ENCODE results near the gene TMEM145. TPM values are rescaled to one million over a fixed set of nuclear protein-coding genes. Genes with fewer than 3 reads are reported as not detected.

The TMEM145 gene
- total RNA-seq, 2 experiments from 2014 or later: 0.54 to 0.94 TPM

DNA sequence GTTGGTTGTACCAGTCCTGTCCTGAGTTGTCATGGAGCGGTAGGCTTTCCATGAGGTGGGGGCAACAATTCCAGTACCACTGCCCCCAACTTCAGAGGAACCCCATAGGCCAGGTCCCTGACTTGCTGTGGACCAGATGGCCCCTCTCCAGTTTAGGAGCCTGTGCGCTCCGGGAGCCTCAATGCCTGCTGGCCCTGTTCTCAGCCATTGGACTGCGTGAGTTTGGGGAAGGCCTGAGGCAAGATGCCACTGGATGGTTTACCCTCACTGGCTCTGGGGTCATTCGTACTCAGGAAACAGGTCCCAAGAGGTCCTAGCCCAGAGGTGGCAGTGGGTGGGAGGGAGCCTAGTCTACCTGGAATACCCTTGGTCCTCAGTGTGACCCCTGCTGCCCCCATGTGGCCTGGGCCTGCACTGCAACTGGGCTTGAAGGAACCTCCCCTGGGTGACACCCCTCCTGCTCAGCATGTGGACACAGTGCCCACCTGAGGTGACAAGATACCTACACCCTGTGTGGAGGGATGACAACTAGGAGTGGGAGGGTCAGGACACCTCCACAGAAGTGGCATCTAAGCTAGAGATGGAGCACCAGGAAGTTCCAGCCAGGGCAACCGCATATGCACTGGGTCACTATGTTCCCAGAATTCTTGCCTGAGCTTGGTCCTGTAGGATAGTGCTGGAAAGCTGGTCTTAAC is 17.1 kb upstream of the TMEM145 start:
- H3K27me3 Mint-ChIP-seq: no peaks in the 10 kb centered on the region
- H3K27ac Mint-ChIP-seq: peak overlapping the region; percentile 51
- H3K4me3 Mint-ChIP-seq: no peak overlapping the region
- peaks cover 16% of the 10 kb centered on the region for H3K36me3 Mint-ChIP-seq
- POLR2A ChIA-PET: interaction anchor here (1.1 kb wide), 1 partner anchor 28 kb away, joined by 3 read pairs; no protein-coding TSS in a partner anchor
- H3K9me3 Mint-ChIP-seq: no peaks in the 10 kb centered on the region
- DNase-seq (peak; percentile 93), ATAC-seq (ENCODE audit: low read depth) (peak; percentile 74)
- peaks cover 5% of the 10 kb centered on the region for H3K4me1 Mint-ChIP-seq

GRCh38 chr19:42297039-42297438 is 16.1 kb upstream of the TMEM145 start:
- no peak for ATAC-seq (ENCODE audit: low read depth)

DNA sequence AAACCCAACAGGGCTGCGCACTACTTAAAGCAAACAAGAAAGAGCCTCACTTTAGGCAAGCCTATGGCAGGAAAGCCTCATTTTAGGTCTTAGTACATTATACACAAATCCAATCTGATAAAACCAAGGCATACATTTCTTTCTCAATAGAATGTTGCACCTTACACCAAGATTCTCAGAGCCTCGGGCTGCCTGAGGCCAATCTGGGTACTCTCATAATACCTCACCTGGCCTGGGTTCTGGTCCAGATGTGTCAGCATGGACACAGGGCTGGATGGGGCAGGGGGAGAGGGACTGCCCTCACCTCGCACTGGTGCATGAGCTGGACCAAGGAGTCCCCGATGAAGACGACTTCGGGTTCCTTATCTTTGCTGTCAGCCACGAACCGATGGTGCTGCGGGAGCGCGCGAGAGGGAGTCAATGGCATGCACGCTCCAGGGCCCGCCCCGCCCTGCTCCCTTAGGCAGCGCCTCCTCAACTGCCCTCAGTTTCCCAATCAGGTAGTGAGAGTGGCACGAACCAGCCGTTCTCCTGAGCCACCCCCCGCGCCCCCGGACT is 11.4 kb upstream of the TMEM145 start, which contains the start of gene PRR19:
Gene PRR19, plus strand, starts transcription at position 487 of the 558 bp plus-strand sequence. CDS start 7,453 bp downstream, outside the sequence.
- H3K4me1 Mint-ChIP-seq: peaks cover 21% of the 10 kb centered on the region
- H3K36me3 Mint-ChIP-seq: peaks cover 6% of the 10 kb centered on the region
- POLR2A ChIA-PET: interaction anchor here (0.7 to 1.6 kb wide), 6 partner anchors 12 to 179 kb away, joined by 3 to 5 read pairs (median 4); partner anchors contain the start of gene TMEM145
- no peak for DNase-seq
- peak within 1 kb of the TSS; percentile 91 for H3K4me3 Mint-ChIP-seq
- H3K27ac Mint-ChIP-seq: peak within 1 kb of the TSS; percentile 86
- ATAC-seq (ENCODE audit: low read depth): peak; percentile 27
- H3K9me3 Mint-ChIP-seq: no peaks in the 10 kb centered on the region
- no peaks in the 10 kb centered on the region for H3K27me3 Mint-ChIP-seq

More at GRCh38 chr19:42297039-42297438, 16.1 kb upstream of the TMEM145 start:
- POLR2A ChIA-PET: no interaction called here
- Mint-ChIP-seq H3K27ac (no peak overlapping the region), H3K27me3 (no peaks in the 10 kb centered on the region), H3K4me1 (peaks cover 11% of the 10 kb centered on the region), H3K4me3 (no peak overlapping the region), H3K9me3 (no peaks in the 10 kb centered on the region), H3K36me3 (peaks cover 12% of the 10 kb centered on the region)
- DNase-seq: no peak

DNA sequence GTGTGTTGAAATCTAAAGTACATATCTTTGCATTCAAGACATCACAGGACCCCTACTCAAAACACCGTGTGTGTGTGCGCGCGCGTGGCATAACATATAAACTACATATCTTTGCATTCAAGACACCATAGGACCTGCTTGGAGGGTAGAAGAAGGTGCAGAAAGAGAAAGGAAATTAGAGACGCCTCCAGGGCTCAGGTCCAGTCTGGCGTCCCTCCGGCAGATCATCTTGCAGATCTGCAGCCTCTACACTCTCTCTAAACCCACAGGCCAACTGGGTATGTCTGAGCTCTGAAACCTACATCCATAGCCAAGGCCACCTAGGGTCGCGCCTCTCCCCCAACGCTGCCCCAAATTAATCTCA is 10.0 kb upstream of the TMEM145 start:
- no peaks in the 10 kb centered on the region for H3K9me3 Mint-ChIP-seq
- POLR2A ChIA-PET: interaction anchor here (1.0 to 1.3 kb wide), 4 partner anchors 18 to 180 kb away, joined by 3 to 5 read pairs (median 4); no protein-coding TSS in a partner anchor
- H3K4me1 Mint-ChIP-seq: peaks cover 21% of the 10 kb centered on the region
- peak overlapping the region; percentile 86 for H3K27ac Mint-ChIP-seq
- peak overlapping the region; percentile 91 for H3K4me3 Mint-ChIP-seq
- ATAC-seq (ENCODE audit: low read depth) (no peak), DNase-seq (no peak)
- H3K36me3 Mint-ChIP-seq: peaks cover 4% of the 10 kb centered on the region
- H3K27me3 Mint-ChIP-seq: no peaks in the 10 kb centered on the region

DNA sequence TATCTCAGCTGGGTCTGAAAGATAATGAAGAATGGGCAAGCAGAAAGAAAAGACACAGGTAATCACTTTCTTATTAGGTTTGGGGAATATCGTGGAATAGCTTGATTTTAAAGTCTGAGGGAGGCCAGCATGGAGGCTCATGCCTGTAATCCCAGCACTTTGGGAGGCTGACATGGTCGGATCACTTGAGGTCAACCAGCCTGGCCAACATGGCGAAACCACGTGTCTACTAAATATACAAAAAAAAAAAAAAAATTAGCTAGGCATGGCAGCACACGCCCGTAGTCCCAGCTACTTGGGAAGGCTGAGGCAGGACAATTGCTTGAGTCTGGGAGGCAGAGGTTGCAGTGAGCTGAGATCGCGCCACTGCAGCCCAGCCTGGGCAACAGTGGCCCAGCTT is 9.2 kb upstream of the TMEM145 start:
- Mint-ChIP-seq H3K27me3 (no peaks in the 10 kb centered on the region), H3K27ac (no peak overlapping the region), H3K36me3 (peaks cover 4% of the 10 kb centered on the region), H3K4me3 (no peak overlapping the region), H3K4me1 (peaks cover 21% of the 10 kb centered on the region), H3K9me3 (no peaks in the 10 kb centered on the region)
- no peak for ATAC-seq (ENCODE audit: low read depth)
- DNase-seq: no peak
- POLR2A ChIA-PET: no interaction called here

DNA sequence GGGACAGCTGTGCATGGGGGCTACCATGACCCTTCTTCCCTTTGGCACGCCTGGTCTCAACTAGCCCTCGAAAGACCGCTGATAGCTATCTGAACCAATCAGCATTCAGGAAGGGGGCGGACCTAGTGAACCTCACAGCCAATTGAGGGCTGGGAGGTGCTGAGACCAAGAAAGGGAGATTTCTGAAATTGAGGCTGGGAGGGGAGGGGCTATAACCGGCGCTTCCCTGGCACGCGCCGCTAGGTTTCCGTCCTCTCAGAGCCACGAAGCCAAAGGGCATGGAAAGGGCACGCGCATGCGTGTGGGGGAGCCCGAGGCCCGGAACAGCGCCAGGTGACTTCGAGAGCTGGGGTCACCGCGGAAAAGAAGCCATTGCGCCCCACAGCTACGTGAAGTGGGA is 6.5 kb upstream of the TMEM145 start:
- peaks cover 14% of the 10 kb centered on the region for H3K4me1 Mint-ChIP-seq
- no peak for ATAC-seq (ENCODE audit: low read depth)
- H3K27me3 Mint-ChIP-seq: peaks cover 9% of the 10 kb centered on the region
- no peaks in the 10 kb centered on the region for H3K36me3 Mint-ChIP-seq
- POLR2A ChIA-PET: no interaction called here
- H3K9me3 Mint-ChIP-seq: no peaks in the 10 kb centered on the region
- no peak overlapping the region for H3K27ac Mint-ChIP-seq
- DNase-seq: no peak
- H3K4me3 Mint-ChIP-seq: no peak overlapping the region

DNA sequence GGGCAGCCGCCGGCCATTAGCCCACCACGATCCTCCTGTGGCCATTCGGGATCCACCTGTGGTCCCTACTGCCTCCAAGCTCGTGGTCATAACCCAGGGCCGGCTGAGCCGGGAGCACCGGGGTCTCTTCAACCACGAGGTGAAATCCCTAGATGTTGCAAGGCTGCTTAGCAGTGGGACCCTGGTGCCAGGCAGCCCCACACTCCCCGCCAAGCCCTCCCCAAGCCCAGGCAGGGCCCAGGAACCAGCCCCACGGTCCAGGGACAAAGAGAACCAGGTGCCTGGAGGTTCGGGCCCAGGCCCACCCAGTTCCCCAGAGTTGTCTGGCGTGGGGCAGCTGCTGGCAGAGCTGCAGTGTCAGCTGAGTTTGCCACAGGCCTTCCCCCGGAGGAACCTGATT is 3.4 kb upstream of the TMEM145 start:
- Mint-ChIP-seq H3K4me1 (peaks cover 12% of the 10 kb centered on the region), H3K27ac (no peak overlapping the region), H3K27me3 (peaks cover 33% of the 10 kb centered on the region), H3K36me3 (no peaks in the 10 kb centered on the region), H3K9me3 (no peaks in the 10 kb centered on the region), H3K4me3 (no peak overlapping the region)
- POLR2A ChIA-PET: no interaction called here
- DNase-seq (no peak), ATAC-seq (ENCODE audit: low read depth) (no peak)

DNA sequence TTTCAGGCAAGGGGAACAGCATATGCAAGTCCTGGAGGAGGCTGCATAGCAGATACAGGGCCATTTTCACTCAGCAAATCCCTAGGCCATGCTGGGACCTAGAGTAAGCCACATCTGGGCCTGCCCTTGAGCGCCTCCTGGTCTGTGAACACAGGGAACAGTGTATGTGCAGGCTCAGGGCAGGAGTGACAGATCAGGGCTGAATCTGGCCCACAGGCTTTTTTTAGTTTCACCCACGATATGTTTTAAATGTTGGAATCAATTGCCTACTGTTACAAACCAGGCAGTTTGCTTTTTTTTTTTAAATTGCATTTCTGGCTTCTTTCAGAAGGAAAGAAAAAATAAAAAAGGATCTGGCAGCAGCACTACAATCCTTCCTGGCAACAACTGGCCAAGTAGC is 1.5 kb upstream of the TMEM145 start:
- no peaks in the 10 kb centered on the region for H3K9me3 Mint-ChIP-seq
- no peak overlapping the region for H3K4me3 Mint-ChIP-seq
- H3K4me1 Mint-ChIP-seq: peaks cover 14% of the 10 kb centered on the region
- ATAC-seq (ENCODE audit: low read depth): no peak
- H3K27ac Mint-ChIP-seq: no peak overlapping the region
- DNase-seq: no peak
- no peaks in the 10 kb centered on the region for H3K36me3 Mint-ChIP-seq
- peaks cover 43% of the 10 kb centered on the region for H3K27me3 Mint-ChIP-seq
- POLR2A ChIA-PET: no interaction called here

GRCh38 chr19:42312370-42312769 is 739 bp upstream of the TMEM145 start:
- DNase-seq: no peak
- POLR2A ChIA-PET: no interaction called here
- no peak for ATAC-seq (ENCODE audit: low read depth)
- peaks cover 20% of the 10 kb centered on the region for H3K4me1 Mint-ChIP-seq
- no peaks in the 10 kb centered on the region for H3K36me3 Mint-ChIP-seq
- no peak overlapping the region for H3K27ac Mint-ChIP-seq
- peaks cover 43% of the 10 kb centered on the region for H3K27me3 Mint-ChIP-seq
- peak overlapping the region; percentile 78 for H3K4me3 Mint-ChIP-seq
- H3K9me3 Mint-ChIP-seq: no peaks in the 10 kb centered on the region

DNA sequence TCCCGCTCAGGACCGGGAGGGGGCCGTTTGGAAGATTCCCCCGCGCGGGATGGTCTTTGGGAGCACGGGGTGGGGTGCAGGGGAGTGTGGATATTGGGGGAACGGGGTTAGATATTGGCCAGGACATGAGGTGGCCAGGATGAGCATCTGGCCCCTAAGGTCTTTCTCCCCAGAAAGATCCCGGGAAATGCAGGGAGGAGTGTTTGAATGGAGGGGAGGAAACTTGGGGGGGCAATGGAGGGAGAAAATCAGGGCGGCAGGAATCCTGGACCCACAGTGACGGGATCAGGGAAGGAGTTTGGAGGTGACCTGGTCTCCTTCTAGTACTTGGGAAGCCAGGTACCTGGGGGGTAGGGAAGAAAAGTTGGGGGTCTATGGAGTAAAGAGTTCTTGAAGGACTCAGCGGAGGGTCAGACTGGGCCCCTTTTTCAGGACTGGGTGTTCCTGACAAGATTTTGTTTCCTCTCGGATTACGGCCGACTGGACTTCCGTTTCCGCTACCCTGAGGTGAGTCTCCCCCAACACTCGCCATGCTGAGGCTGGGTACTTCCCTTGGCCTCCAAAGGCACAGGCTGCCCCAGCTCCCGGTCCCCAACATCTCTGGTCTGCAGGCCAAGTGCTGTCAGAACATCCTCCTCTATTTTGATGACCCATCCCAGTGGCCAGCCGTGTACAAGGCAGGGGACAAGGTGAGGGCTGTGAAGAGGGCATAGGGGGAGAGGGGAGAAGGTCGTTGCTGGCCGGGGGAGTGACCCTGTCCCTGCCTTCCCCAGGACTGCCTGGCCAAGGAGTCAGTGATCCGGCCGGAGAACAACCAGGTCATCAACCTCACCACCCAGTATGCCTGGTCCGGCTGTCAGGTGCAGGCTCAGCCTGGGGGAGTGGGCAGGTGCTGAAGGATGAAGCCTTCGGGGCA is 989 bp downstream of the TMEM145 start:
- no peak for DNase-seq

GRCh38 chr19:42315024-42315423 is 1.9 kb downstream of the TMEM145 start:
- H3K27me3 Mint-ChIP-seq: peaks cover 44% of the 10 kb centered on the region
- H3K36me3 Mint-ChIP-seq: no peaks in the 10 kb centered on the region
- POLR2A ChIA-PET: no interaction called here
- H3K4me1 Mint-ChIP-seq: peaks cover 21% of the 10 kb centered on the region
- DNase-seq (no peak), ATAC-seq (ENCODE audit: low read depth) (no peak)
- no peaks in the 10 kb centered on the region for H3K9me3 Mint-ChIP-seq
- H3K27ac Mint-ChIP-seq: no peak overlapping the region
- no peak overlapping the region for H3K4me3 Mint-ChIP-seq

More for the DNA sequence above, 989 bp downstream of the TMEM145 start:
- H3K27me3 Mint-ChIP-seq: peaks cover 43% of the 10 kb centered on the region
- no peak for ATAC-seq (ENCODE audit: low read depth)
- no peaks in the 10 kb centered on the region for H3K36me3 Mint-ChIP-seq
- no peaks in the 10 kb centered on the region for H3K9me3 Mint-ChIP-seq
- POLR2A ChIA-PET: interaction anchor here (0.6 to 1.1 kb wide), 2 partner anchors 9 to 12 kb away, joined by 3 read pairs; partner anchors contain the start of gene PAFAH1B3
- H3K4me1 Mint-ChIP-seq: peaks cover 21% of the 10 kb centered on the region
- no peak overlapping the region for H3K27ac Mint-ChIP-seq
- H3K4me3 Mint-ChIP-seq: peak overlapping the region; percentile 59

GRCh38 chr19:42316223-42317211 is 3.4 kb downstream of the TMEM145 start:
- Mint-ChIP-seq H3K4me1 (peaks cover 21% of the 10 kb centered on the region), H3K9me3 (no peaks in the 10 kb centered on the region), H3K4me3 (peak overlapping the region; percentile 63), H3K36me3 (no peaks in the 10 kb centered on the region), H3K27ac (peak overlapping the region; percentile 77), H3K27me3 (peaks cover 43% of the 10 kb centered on the region)
- DNase-seq: no peak
- ATAC-seq (ENCODE audit: low read depth): peak; percentile 29
- POLR2A ChIA-PET: interaction anchor here (0.6 kb wide), 1 partner anchor 9 kb away, joined by 3 read pairs; no protein-coding TSS in a partner anchor
